IPS-18a (cell line): ENCODE results near the gene HOPX.
A peak's percentile ranks its signal among the peaks of the same experiment; 100 is the strongest.
"Not testable (repeated sequence)": the region's sequence is repeated elsewhere in the genome, so short reads cannot be mapped to it uniquely, and the experiment has no call there.

Experiments
- H3K27ac ChIP-seq: one replicate; pipeline ENCODE4 v1.5.1; 2013; ENCODE audit warnings: low read length
- H3K27me3 ChIP-seq: one replicate; pipeline ENCODE4 v1.6.1; 2013; ENCODE audit warnings: mild to moderate bottlenecking, low read length; ENCODE audit not compliant: control insufficient read depth, insufficient read depth
- H3K36me3 ChIP-seq: one replicate; pipeline ENCODE4 v1.6.1; 2013; ENCODE audit warnings: low read depth, low read length; ENCODE audit not compliant: control insufficient read depth
- H3K4me1 ChIP-seq: one replicate; pipeline ENCODE4 v1.6.1; 2013; ENCODE audit warnings: low read depth, low read length; ENCODE audit not compliant: control insufficient read depth
- H3K4me3 ChIP-seq: one replicate; pipeline ENCODE4 v1.5.1; 2013; ENCODE audit warnings: low read length
- H3K9ac ChIP-seq: one replicate; pipeline ENCODE4 v1.6.1; 2013; ENCODE audit warnings: mild to moderate bottlenecking, low read length, moderate library complexity
- H3K9me3 ChIP-seq: one replicate; pipeline ENCODE4 v1.6.1; 2013; ENCODE audit warnings: low read depth, low read length; ENCODE audit not compliant: control insufficient read depth

Gene HOPX

GRCh38 chr4:56619816-56620215, 61.3 kb downstream of the HOPX start:
- no peak overlapping the region for H3K27ac ChIP-seq
- peaks cover 5% of the 10 kb centered on the region for H3K9me3 ChIP-seq
- no peak overlapping the region for H3K4me3 ChIP-seq
- peaks cover 7% of the 10 kb centered on the region for H3K4me1 ChIP-seq
- H3K9ac ChIP-seq: no peak overlapping the region
- no peaks in the 10 kb centered on the region for H3K36me3 ChIP-seq
- H3K27me3 ChIP-seq: no peaks in the 10 kb centered on the region

- H3K27me3 ChIP-seq: no peaks in the 10 kb centered on the region
- H3K36me3 ChIP-seq: no peaks in the 10 kb centered on the region
- no peak overlapping the region for H3K4me3 ChIP-seq
- no peak overlapping the region for H3K9ac ChIP-seq
- no peak overlapping the region for H3K27ac ChIP-seq
- peaks cover 7% of the 10 kb centered on the region for H3K4me1 ChIP-seq
- peaks cover under 1% of the 10 kb centered on the region for H3K9me3 ChIP-seq
Observed at GRCh38 chr4:56619160-56619559, 61.9 kb downstream of the HOPX start.

GRCh38 chr4:56618734-56619133, 62.4 kb downstream of the HOPX start:
- H3K9me3 ChIP-seq: no peaks in the 10 kb centered on the region
- H3K27ac ChIP-seq: no peak overlapping the region
- no peak overlapping the region for H3K4me3 ChIP-seq
- H3K27me3 ChIP-seq: no peaks in the 10 kb centered on the region
- H3K9ac ChIP-seq: no peak overlapping the region
- peaks cover 7% of the 10 kb centered on the region for H3K4me1 ChIP-seq
- no peaks in the 10 kb centered on the region for H3K36me3 ChIP-seq

DNA sequence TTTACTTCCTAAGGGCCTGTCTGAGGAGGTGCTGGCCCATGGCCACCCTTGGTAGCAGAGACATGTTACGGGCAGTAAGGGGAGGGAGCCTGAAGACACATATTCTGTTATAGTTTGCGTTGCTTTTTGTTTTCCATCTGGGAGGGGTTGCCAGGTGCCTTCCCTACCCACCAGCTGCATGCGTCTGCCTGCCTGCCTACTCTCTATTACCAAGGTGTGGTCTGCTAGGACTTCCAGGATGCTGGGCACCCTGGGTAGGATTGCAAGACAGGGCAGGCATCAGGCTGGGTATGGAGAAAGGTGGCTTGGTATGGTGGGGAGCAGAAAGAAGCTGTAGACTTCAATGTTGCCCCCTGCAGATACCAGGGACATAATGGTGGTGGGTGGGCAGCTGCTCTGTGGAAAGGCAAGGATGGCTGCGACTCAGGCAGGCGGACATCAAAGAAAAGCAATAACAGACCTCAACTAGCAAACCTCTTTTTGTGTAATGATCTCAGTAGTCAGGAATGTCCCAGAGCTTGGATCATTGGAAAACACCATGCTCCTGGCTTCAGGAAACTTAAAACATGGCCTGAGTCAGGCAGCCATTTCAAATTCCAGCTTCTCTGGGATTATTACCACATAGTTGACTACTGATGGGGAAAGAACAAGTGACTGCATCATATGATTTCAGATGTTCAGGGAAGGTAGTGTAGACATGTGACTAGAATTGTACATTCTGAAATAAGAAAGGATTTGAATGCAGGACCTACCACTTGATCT, 67.8 kb downstream of the HOPX start:
- no peaks in the 10 kb centered on the region for H3K4me1 ChIP-seq
- H3K36me3 ChIP-seq: no peaks in the 10 kb centered on the region
- no peak overlapping the region for H3K9ac ChIP-seq
- no peak overlapping the region for H3K27ac ChIP-seq
- H3K27me3 ChIP-seq: peaks cover 15% of the 10 kb centered on the region
- no peak overlapping the region for H3K4me3 ChIP-seq
- H3K9me3 ChIP-seq: no peaks in the 10 kb centered on the region

DNA sequence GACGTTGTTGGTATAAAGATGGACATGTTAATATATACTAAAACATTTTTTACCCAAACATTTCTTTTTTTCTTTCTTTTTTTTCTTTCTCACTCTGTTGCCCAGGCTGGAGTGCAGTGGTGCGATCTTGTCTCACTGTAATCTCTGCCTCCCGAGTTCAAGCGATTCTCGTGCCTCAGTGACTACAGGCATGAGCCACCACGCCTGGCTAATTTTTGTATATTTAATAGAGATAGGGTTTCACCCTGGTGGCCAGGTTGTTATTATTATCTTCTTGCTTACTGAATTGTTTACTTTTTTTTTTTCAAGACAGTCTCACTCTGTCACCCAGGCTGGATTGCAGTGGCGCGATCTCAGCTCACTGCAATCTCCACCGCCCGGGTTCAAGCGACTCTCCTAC, 68.8 kb downstream of the HOPX start:
- no peaks in the 10 kb centered on the region for H3K9me3 ChIP-seq
- peaks cover 25% of the 10 kb centered on the region for H3K27me3 ChIP-seq
- H3K36me3 ChIP-seq: no peaks in the 10 kb centered on the region
- no peak overlapping the region for H3K27ac ChIP-seq
- no peak overlapping the region for H3K9ac ChIP-seq
- H3K4me3 ChIP-seq: no peak overlapping the region
- no peaks in the 10 kb centered on the region for H3K4me1 ChIP-seq

GRCh38 chr4:56611501-56611900, 69.6 kb downstream of the HOPX start:
- Histone ChIP-seq H3K9ac (no peak overlapping the region), H3K9me3 (no peaks in the 10 kb centered on the region), H3K27me3 (peaks cover 33% of the 10 kb centered on the region)

GRCh38 chr4:56610170-56610569, 70.9 kb downstream of the HOPX start:
- H3K9ac ChIP-seq, H3K36me3 ChIP-seq, H3K27ac ChIP-seq, H3K4me3 ChIP-seq, H3K9me3 ChIP-seq: not testable (repeated sequence)
- Histone ChIP-seq H3K4me1 (peaks cover 13% of the 10 kb centered on the region), H3K27me3 (peaks cover 43% of the 10 kb centered on the region)

More at GRCh38 chr4:56611501-56611900, 69.6 kb downstream of the HOPX start:
- Histone ChIP-seq H3K27ac (no peak overlapping the region), H3K4me1 (peaks cover 5% of the 10 kb centered on the region), H3K36me3 (no peaks in the 10 kb centered on the region), H3K4me3 (no peak overlapping the region)

GRCh38 chr4:56607926-56608325, 73.2 kb downstream of the HOPX start:
- H3K4me3 ChIP-seq: no peak overlapping the region
- H3K4me1 ChIP-seq: peaks cover 19% of the 10 kb centered on the region
- H3K36me3 ChIP-seq: no peaks in the 10 kb centered on the region
- no peak overlapping the region for H3K9ac ChIP-seq
- no peaks in the 10 kb centered on the region for H3K9me3 ChIP-seq
- no peak overlapping the region for H3K27ac ChIP-seq
- H3K27me3 ChIP-seq: peaks cover 64% of the 10 kb centered on the region

- H3K9me3 ChIP-seq: no peaks in the 10 kb centered on the region
- no peaks in the 10 kb centered on the region for H3K36me3 ChIP-seq
- H3K27me3 ChIP-seq: peaks cover 67% of the 10 kb centered on the region
- no peak overlapping the region for H3K9ac ChIP-seq
- H3K4me1 ChIP-seq: peaks cover 19% of the 10 kb centered on the region
- H3K27ac ChIP-seq: no peak overlapping the region
- H3K4me3 ChIP-seq: peak overlapping the region; percentile 47
Observed at GRCh38 chr4:56606385-56606784, 74.7 kb downstream of the HOPX start.

DNA sequence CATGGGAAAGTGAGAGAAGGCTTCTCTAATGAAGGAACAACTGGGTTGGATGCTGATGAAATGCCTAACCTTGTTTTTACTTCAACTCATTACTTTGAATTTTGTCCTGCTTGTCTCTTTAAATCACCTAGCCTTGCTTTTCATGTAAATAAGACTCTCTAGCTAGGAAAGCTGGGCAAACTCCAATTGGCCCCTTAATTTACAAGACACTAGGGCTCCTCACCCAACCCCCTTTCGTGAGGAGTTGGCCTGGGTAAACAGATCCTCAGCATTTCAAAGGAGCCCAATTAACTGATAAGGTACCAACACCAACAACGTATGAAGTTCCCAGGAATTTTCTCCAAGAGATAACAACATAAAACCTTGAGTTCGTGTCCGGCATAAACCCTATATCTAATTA, 75.6 kb downstream of the HOPX start:
- H3K9ac ChIP-seq, H3K36me3 ChIP-seq, H3K27ac ChIP-seq, H3K9me3 ChIP-seq: not testable (repeated sequence)
- peaks cover 19% of the 10 kb centered on the region for H3K4me1 ChIP-seq
- peak overlapping the region; percentile 38 for H3K4me3 ChIP-seq
- H3K27me3 ChIP-seq: peaks cover 67% of the 10 kb centered on the region

GRCh38 chr4:56603297-56603696, 77.8 kb downstream of the HOPX start:
- Histone ChIP-seq H3K9me3 (no peaks in the 10 kb centered on the region), H3K36me3 (no peaks in the 10 kb centered on the region), H3K27ac (no peak overlapping the region), H3K4me3 (no peak overlapping the region), H3K9ac (no peak overlapping the region), H3K4me1 (peaks cover 19% of the 10 kb centered on the region), H3K27me3 (peaks cover 51% of the 10 kb centered on the region)
